K562 (cell line): ENCODE data around the gene CMTR1. TPM values are rescaled to one million over a fixed set of nuclear protein-coding genes. Genes with fewer than 3 reads are reported as not detected.

ENCODE experiments used
- ARID3B ChIP-seq: fragments of 250-450 bp; sonication (Bioruptor Pico); IDR thresholded peaks from 2 replicates; pipeline ENCODE4 v1.4.0; 2020; ENCODE audit warnings: borderline replicate concordance
- CHCHD3 ChIP-seq: fragments of 250-450 bp; sonication (Bioruptor Pico); IDR thresholded peaks from 2 replicates; pipeline ENCODE4 v2.1.2; 2022; ENCODE audit warnings: mild to moderate bottlenecking
- CREM ChIP-seq: IDR thresholded peaks from 2 replicates; pipeline ENCODE4 v1.6.1; 2014; ENCODE audit warnings: antibody characterized with exemption, low read depth
- EHMT2 ChIP-seq: fragments of 450-650 bp; IDR thresholded peaks from 2 replicates; pipeline ENCODE4 v1.6.1; 2018; ENCODE audit warnings: antibody characterized with exemption
- FOXM1 ChIP-seq, 2 experiments: fragments of 450-650 bp in 1 of 2; sonication (generic) in 1 of 2; formaldehyde crosslinking in 1 of 2; IDR thresholded peaks; 2 replicates each; pipeline versions ENCODE4 v1.6.1 to v1.9.0; 2017 to 2022; ENCODE audit warnings: low read depth in 2 of 2, mild to moderate bottlenecking in 2 of 2, missing genetic modification reagents in 1 of 2, moderate library complexity in 1 of 2
- GTF2A2 ChIP-seq: IDR thresholded peaks from 2 replicates; pipeline ENCODE4 v1.6.1; 2016; ENCODE audit warnings: mild to moderate bottlenecking, missing genetic modification characterization, missing compliant biosample characterization
- KAT2B ChIP-seq: IDR thresholded peaks from one replicate; pipeline ENCODE4 v1.6.1; 2012; ENCODE audit warnings: low read depth, mild to moderate bottlenecking, control low read depth, inconsistent platforms, low read length, moderate library complexity
- NELFE ChIP-seq: IDR thresholded peaks from 2 replicates; pipeline ENCODE4 v1.6.1; 2011; ENCODE audit warnings: mild to moderate bottlenecking; ENCODE audit not compliant: insufficient read depth, insufficient read length
- NFE2L1 ChIP-seq: fragments of 450-650 bp; IDR thresholded peaks from 2 replicates; pipeline ENCODE4 v1.6.1; 2016; ENCODE audit warnings: missing genetic modification characterization, low read depth, mild to moderate bottlenecking, missing compliant biosample characterization, moderate library complexity, borderline replicate concordance
- POLR2B ChIP-seq: fragments of 450-650 bp; IDR thresholded peaks from 2 replicates; pipeline ENCODE4 v1.6.1; 2018; ENCODE audit warnings: low read depth; ENCODE audit not compliant: partially characterized antibody
- PTRF ChIP-seq: fragments of 450-650 bp; IDR thresholded peaks from 2 replicates; pipeline ENCODE4 v1.6.1; 2016; ENCODE audit warnings: mild to moderate bottlenecking, missing genetic modification characterization, missing compliant biosample characterization
- RBM34 ChIP-seq: fragments of 200-400 bp; formaldehyde crosslinking; IDR thresholded peaks from 2 replicates; pipeline ENCODE4 v1.6.1; 2018; ENCODE audit warnings: low read length, borderline replicate concordance; ENCODE audit not compliant: insufficient read depth
- SIN3A ChIP-seq, 2 experiments: fragments of 150-350 bp in 1 of 2; IDR thresholded peaks; 2 replicates each; pipeline ENCODE4 v1.6.1; 2011 to 2016; ENCODE audit warnings: borderline replicate concordance in 2 of 2, low read depth in 2 of 2, low read length in 2 of 2, mild to moderate bottlenecking in 2 of 2, moderate library complexity in 2 of 2; ENCODE audit not compliant: control insufficient read depth in 1 of 2
- SP1 ChIP-seq: sonication (generic); formaldehyde crosslinking; IDR thresholded peaks from 2 replicates; pipeline ENCODE4 v1.8.1; 2022; ENCODE audit warnings: mild to moderate bottlenecking, missing genetic modification reagents
- TRIM24 ChIP-seq, 2 experiments: fragments of 450-650 bp; IDR thresholded peaks; 2 replicates each; pipeline ENCODE4 v1.6.1; 2016
- ZFP36 ChIP-seq: fragments of 150-350 bp; IDR thresholded peaks from 2 replicates; pipeline ENCODE4 v1.6.1; 2018; ENCODE audit warnings: low read length, low read depth; ENCODE audit not compliant: partially characterized antibody
- ZNF217 ChIP-seq: sonication (generic); formaldehyde crosslinking; IDR thresholded peaks from 2 replicates; pipeline ENCODE4 v1.8.0; 2022; ENCODE audit warnings: mild to moderate bottlenecking, missing genetic modification reagents
- ZNF324 ChIP-seq: fragments of 250-450 bp; sonication (Bioruptor Pico); IDR thresholded peaks from 2 replicates; pipeline ENCODE4 v1.4.0; 2020; ENCODE audit warnings: mild to moderate bottlenecking
- ZNF408 ChIP-seq: fragments of 250-450 bp; sonication (Bioruptor Pico); IDR thresholded peaks from 2 replicates; pipeline ENCODE4 v1.4.0; 2020; ENCODE audit warnings: low read depth, mild to moderate bottlenecking, moderate library complexity
- ZNF511 ChIP-seq: sonication (generic); formaldehyde crosslinking; IDR thresholded peaks from 2 replicates; pipeline ENCODE4 v1.8.0; 2022; ENCODE audit warnings: mild to moderate bottlenecking, missing genetic modification reagents
- ZNF57 ChIP-seq: fragments of 450-650 bp; formaldehyde crosslinking; IDR thresholded peaks from 2 replicates; pipeline ENCODE4 v1.4.0; 2020; ENCODE audit warnings: mild to moderate bottlenecking, moderate library complexity
- polyA plus RNA-seq, 8 experiments: library from polyadenylated mRNA; depleted of rRNA in 4 of 8; stranded (reverse) in 5 of 8; unstranded in 3 of 8; fragments of >200 nt; fragmentation: Nextera tagmentation in 2 of 8; fragmentation: Illumina TruSeq in 1 of 8; extraction: Ambion mirVana in 2 of 8; extraction: Trizol in 1 of 8; gene quantifications; 2 replicates each; pipeline versions ENCODE4 v1.2.1 to v1.2.3, GENCODE V29; 2011 to 2014; ENCODE audit warnings: inconsistent platforms in 1 of 8, missing spikeins in 1 of 8
- total RNA-seq, 7 experiments: library from RNA; depleted of rRNA in 6 of 7; stranded (reverse); fragments of >200 nt in 6 of 7; fragmentation: Illumina TruSeq in 2 of 7; extraction: Trizol in 2 of 7; gene quantifications; 2 replicates each; pipeline versions ENCODE4 v1.2.1 to v1.2.3, GENCODE V29; 2011 to 2021; ENCODE audit warnings: low replicate concordance in 1 of 7
- TF ChIP-seq, protein P1 (sequence below): conservative IDR thresholded peaks from 2 replicates; pipeline ENCODE4 v1.6.1; 2011; ENCODE audit warnings: low read depth, mild to moderate bottlenecking, low read length; ENCODE audit not compliant: control insufficient read depth
- TF ChIP-seq, protein P2 (sequence below), 2 experiments: fragments of 450-650 bp in 1 of 2; sonication (generic) in 1 of 2; formaldehyde crosslinking; conservative IDR thresholded peaks; 2 replicates each; pipeline versions ENCODE4 v1.4.0 to v1.8.1; 2020 to 2022; ENCODE audit warnings: mild to moderate bottlenecking in 1 of 2, missing genetic modification reagents in 1 of 2

Gene CMTR1
- total and polyA plus RNA-seq, 9 of the 15 experiments (the other 6 are each of a cell fraction or from before 2014, with no cell fraction given): 2.9 to 63.5 (median 49.5) TPM

DNA sequence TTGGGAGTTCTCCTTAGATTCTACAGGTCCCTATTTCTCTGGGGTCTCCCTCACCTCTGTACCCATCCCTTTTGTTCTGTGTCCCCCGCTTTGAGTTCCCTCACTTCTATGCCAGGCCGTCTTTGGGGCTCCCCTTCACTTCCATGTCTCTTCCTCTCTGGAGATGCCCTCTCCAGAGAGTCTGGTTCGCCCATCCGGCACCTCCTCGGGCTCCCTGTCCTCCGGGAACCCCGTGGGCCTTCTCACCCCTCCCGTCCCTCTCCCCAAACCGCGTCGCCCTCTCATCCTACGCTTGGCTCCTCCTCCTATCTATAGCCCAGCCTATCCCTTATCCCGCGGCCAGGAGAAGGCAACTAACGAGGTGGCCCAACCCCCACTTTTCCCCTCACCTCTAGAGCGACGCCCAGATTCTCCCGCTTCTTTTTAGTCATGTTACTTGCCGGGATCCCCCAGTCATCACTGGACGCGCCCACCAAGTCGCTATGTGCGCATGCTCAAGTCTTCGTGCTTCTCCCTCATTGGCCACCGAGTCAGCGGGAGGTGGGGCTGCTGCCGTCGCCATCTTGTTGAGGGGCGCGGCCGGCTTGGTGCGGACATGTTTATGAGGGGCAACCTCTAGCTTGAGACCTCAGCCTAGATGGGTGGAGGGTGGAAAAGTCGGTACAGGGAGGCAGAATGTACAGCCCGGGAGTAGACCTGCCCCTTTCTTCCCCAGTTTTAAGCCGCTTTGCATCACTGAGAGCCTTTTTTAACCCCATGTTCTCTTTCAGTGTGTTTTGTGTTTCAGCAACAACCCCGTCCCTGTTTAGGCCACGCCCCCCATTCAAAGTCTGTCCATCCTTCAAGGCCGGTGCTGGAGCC, 66.6 kb downstream of the CMTR1 start, which contains the start of gene CCDC167 (continued):
- TF ChIP-seq SP1 (peak; percentile 65; the same call in 1 of the 2 replicates), NFE2L1 (no peak), ZNF217 (CRISPR knock-in tag) (no peak), POLR2B (peak; percentile 79), ZFP36 (peak; percentile 8), CHCHD3 (CRISPR knock-in tag) (no peak), SIN3A (IDR thresholded peaks at IDR 0.05; ENCODE audit: borderline replicate concordance in 2 of 2, control insufficient read depth in 1 of 2, low read depth in 2 of 2, low read length in 2 of 2) (0 out of 4 replicates have a peak, but pooled peaks of 1 of the 2 experiments have one; percentile 64), ZNF57 (no peak), FOXM1 (IDR thresholded peaks at IDR 0.05; ENCODE audit: low read depth) (no peak; the same call in 1 of the 2 replicates), FOXM1 (CRISPR knock-in tag; IDR thresholded peaks at IDR 0.05; ENCODE audit: low read depth) (0 out of 2 replicates have a peak, but pooled peaks have one; percentile 51), EHMT2 (peak; percentile 56), ZNF511 (CRISPR knock-in tag) (peak; percentile 41; the same call in 1 of the 2 replicates), TRIM24 (IDR thresholded peaks at IDR 0.05) (peak in 1 of 2 experiments; percentile 59; a peak in 2 of 4 replicates), PTRF (tag) (no peak), ARID3B (no peak), RBM34 (no peak), ZNF324 (CRISPR knock-in tag) (no peak), KAT2B (no peak), ZNF408 (CRISPR knock-in tag) (no peak), CREM (peak; percentile 92), GTF2A2 (tag) (no peak), NELFE (no peak)
- TF ChIP-seq, protein P1, sequence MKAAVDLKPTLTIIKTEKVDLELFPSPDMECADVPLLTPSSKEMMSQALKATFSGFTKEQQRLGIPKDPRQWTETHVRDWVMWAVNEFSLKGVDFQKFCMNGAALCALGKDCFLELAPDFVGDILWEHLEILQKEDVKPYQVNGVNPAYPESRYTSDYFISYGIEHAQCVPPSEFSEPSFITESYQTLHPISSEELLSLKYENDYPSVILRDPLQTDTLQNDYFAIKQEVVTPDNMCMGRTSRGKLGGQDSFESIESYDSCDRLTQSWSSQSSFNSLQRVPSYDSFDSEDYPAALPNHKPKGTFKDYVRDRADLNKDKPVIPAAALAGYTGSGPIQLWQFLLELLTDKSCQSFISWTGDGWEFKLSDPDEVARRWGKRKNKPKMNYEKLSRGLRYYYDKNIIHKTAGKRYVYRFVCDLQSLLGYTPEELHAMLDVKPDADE: peak; percentile 31; the same call in 1 of the 2 replicates
- TF ChIP-seq, protein P2, sequence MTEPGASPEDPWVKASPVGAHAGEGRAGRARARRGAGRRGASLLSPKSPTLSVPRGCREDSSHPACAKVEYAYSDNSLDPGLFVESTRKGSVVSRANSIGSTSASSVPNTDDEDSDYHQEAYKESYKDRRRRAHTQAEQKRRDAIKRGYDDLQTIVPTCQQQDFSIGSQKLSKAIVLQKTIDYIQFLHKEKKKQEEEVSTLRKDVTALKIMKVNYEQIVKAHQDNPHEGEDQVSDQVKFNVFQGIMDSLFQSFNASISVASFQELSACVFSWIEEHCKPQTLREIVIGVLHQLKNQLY (CRISPR knock-in tag; conservative IDR thresholded peaks at IDR 0.05): 0 out of 4 replicates have a peak, but pooled peaks of 1 of the 2 experiments have one; percentile 39
